K562 (cell line): ENCODE results near the gene PPP1CB. TPM values are rescaled to one million over a fixed set of nuclear protein-coding genes. Genes with fewer than 3 reads are reported as not detected.

ENCODE experiments used
- ATAC-seq: fragments of 200-7000 bp; cut with Tn5 transposase; 3 replicates; pipeline ENCODE4 v1.9.1; 2020; ENCODE audit warnings: moderate library complexity
- BruUV-seq: library from RNA; stranded (reverse); fragments of 400-500 nt; replicated peaks from 2 replicates; lab custom pipeline; 2021; lab: Mats Ljungman, UMichigan
- CTCF ChIA-PET: fragments of 300-600 bp; formaldehyde crosslinking; extraction: SDS; loops from one replicate; lab custom pipeline; 2021; ENCODE audit warnings: low intra/inter-chr PET ratio; lab: Yijun Ruan, JAX
- POLR2A ChIA-PET: fragments of 300-600, 350-650 bp; sonication (Branson Sonifier 250); formaldehyde crosslinking; extraction: SDS; loops from one replicate; lab custom pipeline; 2021; ENCODE audit warnings: antibody characterized with exemption, inconsistent platforms; lab: Yijun Ruan, JAX
- DNase-seq, 4 experiments: peaks; one replicate each; pipeline versions ENCODE4 v3.0.0 to v3.0.0-alpha.2; 2011 to 2018; ENCODE audit warnings: low spot score in 3 of 4, mixed read lengths in 3 of 4; ENCODE audit errors: extremely low read depth in 1 of 4
- FAIRE-seq: peaks from 2 replicates; lab custom pipeline; 2011; peaks lifted over from hg19 to GRCh38; lab: Jason Lieb, UNC
- H2AFZ ChIP-seq: 2 replicates; pipeline ENCODE4 v1.6.0; 2011; ENCODE audit warnings: low read depth, low read length, control low read depth, inconsistent platforms
- H3K27ac ChIP-seq: fragments of 200-600 bp; 3 replicates; pipeline ENCODE4 v1.8.0; 2011; ENCODE audit warnings: low read depth, mild to moderate bottlenecking, control low read depth, inconsistent platforms, low read length, moderate library complexity, mixed read lengths; ENCODE audit errors: extremely low read depth
- H3K27me3 ChIP-seq, 2 experiments: fragments of 300-600 bp in 1 of 2; 2 replicates in 1 of 2; 3 replicates in 1 of 2; pipeline versions ENCODE4 v1.6.0 to v1.8.0; 2011; ENCODE audit warnings: inconsistent platforms in 2 of 2, low read length in 2 of 2, mild to moderate bottlenecking in 1 of 2, mixed read lengths in 1 of 2, moderate library complexity in 1 of 2; ENCODE audit not compliant: control insufficient read depth in 2 of 2, insufficient read depth in 2 of 2
- H3K36me3 ChIP-seq: fragments of 300-600 bp; 3 replicates; pipeline ENCODE4 v1.8.0; 2011; ENCODE audit warnings: mild to moderate bottlenecking, low read length, inconsistent platforms; ENCODE audit not compliant: control insufficient read depth, insufficient read depth
- H3K4me1 ChIP-seq, 2 experiments: fragments of 200-600 bp in 1 of 2; replicated peaks in 1 of 2; 2 replicates in 1 of 2; 3 replicates in 1 of 2; pipeline versions ENCODE4 v1.5.1 to v1.8.0; 2011; ENCODE audit warnings: inconsistent platforms in 2 of 2, low read length in 2 of 2, mild to moderate bottlenecking in 1 of 2, mixed read lengths in 1 of 2, moderate library complexity in 1 of 2; ENCODE audit not compliant: control insufficient read depth in 2 of 2, insufficient read depth in 2 of 2
- H3K4me2 ChIP-seq: 2 replicates; pipeline ENCODE4 v1.6.1; 2011; ENCODE audit warnings: low read length, control low read depth, inconsistent platforms, mixed read lengths; ENCODE audit not compliant: insufficient read depth
- H3K4me3 ChIP-seq: fragments of 200-600 bp; sonication (generic), shearing (Covaris generic); 2 replicates; pipeline ENCODE4 v1.5.1; 2016; ENCODE audit warnings: control low read depth, inconsistent platforms
- H3K79me2 ChIP-seq: fragments of 200-600 bp; 3 replicates; pipeline ENCODE4 v1.8.0; 2011; ENCODE audit warnings: low read length, inconsistent platforms; ENCODE audit not compliant: control insufficient read depth, insufficient read depth
- H3K9ac ChIP-seq, 2 experiments: 2 replicates each; pipeline versions ENCODE4 v1.6.0 to v1.6.1; 2011; ENCODE audit warnings: low read depth in 2 of 2, low read length in 2 of 2, control low read depth in 1 of 2, inconsistent platforms in 1 of 2, mild to moderate bottlenecking in 1 of 2, mixed read lengths in 1 of 2; ENCODE audit not compliant: insufficient read depth in 1 of 2
- H3K9me1 ChIP-seq: one replicate; pipeline ENCODE4 v1.6.0; 2011; ENCODE audit warnings: inconsistent platforms, mild to moderate bottlenecking, low read length, moderate library complexity; ENCODE audit not compliant: control insufficient read depth, insufficient read depth
- H3K9me3 ChIP-seq: replicated peaks from 2 replicates; pipeline ENCODE4 v1.5.1; 2011; ENCODE audit warnings: low read depth, low read length, inconsistent platforms; ENCODE audit not compliant: control insufficient read depth, insufficient read depth
- H4K20me1 ChIP-seq: replicated peaks from 2 replicates; pipeline ENCODE4 v1.6.1; 2011; ENCODE audit warnings: low read length, inconsistent platforms, mixed read lengths; ENCODE audit not compliant: control insufficient read depth, insufficient read depth
- BRCA1 ChIP-seq, 2 experiments: fragments of 450-650 bp in 1 of 2; sonication (generic) in 1 of 2; formaldehyde crosslinking in 1 of 2; IDR thresholded peaks; 2 replicates each; pipeline versions ENCODE4 v1.5.0 to v1.6.1; 2017 to 2020; ENCODE audit warnings: mild to moderate bottlenecking in 1 of 2, missing genetic modification reagents in 1 of 2
- HDAC3 ChIP-seq: fragments of 450-650 bp; IDR thresholded peaks from 2 replicates; pipeline ENCODE4 v1.6.1; 2018; ENCODE audit warnings: borderline replicate concordance, mild to moderate bottlenecking, moderate library complexity; ENCODE audit not compliant: partially characterized antibody
- SPI1 ChIP-seq: IDR thresholded peaks from 2 replicates; pipeline ENCODE4 v1.6.1; 2011; ENCODE audit warnings: low read depth, low read length, control low read depth, borderline replicate concordance
- WGBS: fragments of 100-300 bp; shearing (Covaris generic); methylation state at CpG from one replicate; pipeline ENCODE4 v1.1.6; 2016; ENCODE audit warnings: low coverage, mixed read lengths; ENCODE audit not compliant: insufficient coverage; ENCODE audit errors: missing lambda C conversion rate; 5-methylcytosine and 5-hydroxymethylcytosine counted together
- in situ Hi-C: fragments of 300-500 bp; cut with MboI; formaldehyde crosslinking; loops from 4 replicates; pipeline ENCODE4 v1.15.0; 2018; ENCODE audit warnings: inconsistent platforms, mixed read lengths
- intact Hi-C: fragments of 100-400 bp; cut with micrococcal nuclease; formaldehyde crosslinking; loops from 2 replicates; pipeline ENCODE4 v1.14.2; 2022
- polyA plus RNA-seq, 8 experiments: library from polyadenylated mRNA; depleted of rRNA in 4 of 8; stranded (reverse) in 5 of 8; unstranded in 3 of 8; fragments of >200 nt; fragmentation: Nextera tagmentation in 2 of 8; fragmentation: Illumina TruSeq in 1 of 8; extraction: Ambion mirVana in 2 of 8; extraction: Trizol in 1 of 8; gene quantifications; 2 replicates each; pipeline versions ENCODE4 v1.2.1 to v1.2.3, GENCODE V29; 2011 to 2014; ENCODE audit warnings: inconsistent platforms in 1 of 8, missing spikeins in 1 of 8
- total RNA-seq, 7 experiments: library from RNA; depleted of rRNA in 6 of 7; stranded (reverse); fragments of >200 nt in 6 of 7; fragmentation: Illumina TruSeq in 2 of 7; extraction: Trizol in 2 of 7; gene quantifications; 2 replicates each; pipeline versions ENCODE4 v1.2.1 to v1.2.3, GENCODE V29; 2011 to 2021; ENCODE audit warnings: low replicate concordance in 1 of 7
- TF ChIP-seq, protein P1 (sequence below): fragments of 250-450 bp; sonication (Bioruptor Pico); IDR thresholded peaks from 2 replicates; pipeline ENCODE4 v1.4.0; 2020; ENCODE audit warnings: borderline replicate concordance

The PPP1CB gene
- total and polyA plus RNA-seq, 9 of the 15 experiments (the other 6 are each of a cell fraction or from before 2014, with no cell fraction given): 25.6 to 118 (median 58.9) TPM

GRCh38 chr2:28761420-28761819 lies 9.8 kb downstream of the PPP1CB start:
- Histone ChIP-seq H2AFZ (no peak overlapping the region), H3K27ac (no peak overlapping the region), H3K9me1 (no peaks in the 10 kb centered on the region), H3K9me3 (no peaks in the 10 kb centered on the region), H3K4me3 (no peak overlapping the region), H3K4me1 (peaks cover 0 to 4% of the 10 kb centered on the region in 2 experiments; a peak in 3 of 5 replicates), H3K9ac (no peak overlapping the region), H3K79me2 (peaks cover 94% of the 10 kb centered on the region), H4K20me1 (peaks cover 8% of the 10 kb centered on the region), H3K27me3 (no peaks in the 10 kb centered on the region), H3K4me2 (no peak overlapping the region), H3K36me3 (peaks cover 35% of the 10 kb centered on the region)
- ChIA-PET POLR2A (interaction anchor here (0.6 to 2.3 kb wide), 3 partner anchors 9 to 48 kb away, joined by 3 to 8 read pairs (median 8); partner anchors contain the start of gene PPP1CB), CTCF (no interaction called here)
- 94% methylated on average over 3 of the region's 3 CpGs for WGBS
- in situ Hi-C loops (loop anchor here (25.0 kb wide), 1 partner anchor 174 kb away; no protein-coding TSS in a partner anchor), intact Hi-C loops (no loop called here)
- BruUV-seq: no TSS peak
- no peak for ATAC-seq
- no peak for FAIRE-seq
- DNase-seq: no peak
- TF ChIP-seq BRCA1 (IDR thresholded peaks at IDR 0.05) (no peak), BRCA1 (CRISPR knock-in tag; IDR thresholded peaks at IDR 0.05) (no peak), HDAC3 (no peak), SPI1 (no peak)
- TF ChIP-seq, protein P1, sequence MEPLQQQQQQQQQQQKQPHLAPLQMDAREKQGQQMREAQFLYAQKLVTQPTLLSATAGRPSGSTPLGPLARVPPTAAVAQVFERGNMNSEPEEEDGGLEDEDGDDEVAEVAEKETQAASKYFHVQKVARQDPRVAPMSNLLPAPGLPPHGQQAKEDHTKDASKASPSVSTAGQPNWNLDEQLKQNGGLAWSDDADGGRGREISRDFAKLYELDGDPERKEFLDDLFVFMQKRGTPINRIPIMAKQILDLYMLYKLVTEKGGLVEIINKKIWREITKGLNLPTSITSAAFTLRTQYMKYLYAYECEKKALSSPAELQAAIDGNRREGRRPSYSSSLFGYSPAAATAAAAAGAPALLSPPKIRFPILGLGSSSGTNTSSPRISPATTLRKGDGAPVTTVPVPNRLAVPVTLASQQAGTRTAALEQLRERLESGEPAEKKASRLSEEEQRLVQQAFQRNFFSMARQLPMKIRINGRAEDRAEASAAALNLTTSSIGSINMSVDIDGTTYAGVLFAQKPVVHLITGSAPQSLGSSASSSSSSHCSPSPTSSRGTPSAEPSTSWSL: no peak
- TF ChIP-seq, all 486 proteins: peak for 0
